GM21367 (cell line): ENCODE results near the gene NCOA6.
A peak's percentile ranks its signal among the peaks of the same experiment; 100 is the strongest.
"Not testable (repeated sequence)": the region's sequence is repeated elsewhere in the genome, so short reads cannot be mapped to it uniquely, and the experiment has no call there.

Experiments
- ATAC-seq: cut with Tn5 transposase; IDR thresholded peaks from one replicate; pipeline ENCODE4 v1.9.1; 2021; ENCODE audit not compliant: unreplicated experiment

The NCOA6 gene

DNA sequence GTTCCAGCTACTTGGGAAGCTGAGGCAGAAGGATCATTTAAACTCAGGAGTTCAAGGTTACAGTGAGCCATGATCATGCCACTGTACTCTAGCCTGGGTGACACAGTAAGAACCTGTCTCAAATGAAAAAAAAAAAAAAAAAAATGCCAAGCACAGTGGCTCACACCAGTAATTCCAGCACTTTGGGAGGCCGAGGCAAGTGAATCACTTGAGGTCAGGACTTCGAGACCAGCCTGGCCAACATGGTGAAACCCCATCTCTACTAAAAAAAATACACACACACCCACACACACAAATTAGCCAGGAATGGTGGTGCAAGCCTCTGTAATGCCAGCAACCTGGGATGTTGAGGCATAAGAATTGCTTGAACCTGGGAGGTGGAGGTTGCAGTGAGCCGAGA, 102.9 kb downstream of the NCOA6 start:
- ATAC-seq, result not testable (repeated sequence)

- ATAC-seq, result no peak
Measured at GRCh38 chr20:34720266-34720665, 105.2 kb downstream of the NCOA6 start.

DNA sequence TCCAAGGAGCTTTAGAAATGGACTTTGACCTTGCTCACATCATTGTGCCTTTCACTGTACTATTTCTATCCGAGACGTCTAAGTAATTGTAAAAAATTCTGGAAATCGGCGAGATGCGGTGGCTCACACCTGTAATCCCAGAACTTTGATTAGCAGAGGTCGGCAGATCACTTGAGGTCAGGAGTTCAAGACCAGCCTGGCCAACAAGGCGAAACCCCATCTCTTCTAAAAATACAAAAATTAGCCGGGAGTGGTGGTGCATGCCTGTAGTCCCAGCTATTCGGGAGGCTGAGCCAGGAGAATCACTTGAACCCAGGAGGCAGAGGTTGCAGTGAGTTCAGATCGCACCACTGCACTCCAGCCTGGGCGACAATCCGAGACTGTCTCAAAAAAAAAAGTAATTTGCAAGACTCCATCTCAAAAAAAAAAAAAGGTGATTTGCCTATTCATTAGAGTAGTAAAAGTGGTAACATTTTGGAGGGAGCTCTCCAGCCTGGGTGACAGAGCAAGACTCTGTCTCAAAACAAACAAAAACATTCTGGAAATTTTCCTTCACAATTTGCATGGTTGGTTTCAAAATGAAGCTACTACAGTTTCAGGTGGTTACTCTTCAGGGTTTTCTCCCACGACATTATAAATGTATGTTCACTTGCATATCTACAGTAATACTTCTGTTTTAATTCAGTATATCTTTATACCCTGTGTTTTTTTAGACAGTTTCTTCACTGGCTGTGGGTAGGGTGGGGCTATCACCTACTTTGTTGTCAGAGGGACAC, 106.0 kb downstream of the NCOA6 start:
- peak; percentile 67 for ATAC-seq

DNA sequence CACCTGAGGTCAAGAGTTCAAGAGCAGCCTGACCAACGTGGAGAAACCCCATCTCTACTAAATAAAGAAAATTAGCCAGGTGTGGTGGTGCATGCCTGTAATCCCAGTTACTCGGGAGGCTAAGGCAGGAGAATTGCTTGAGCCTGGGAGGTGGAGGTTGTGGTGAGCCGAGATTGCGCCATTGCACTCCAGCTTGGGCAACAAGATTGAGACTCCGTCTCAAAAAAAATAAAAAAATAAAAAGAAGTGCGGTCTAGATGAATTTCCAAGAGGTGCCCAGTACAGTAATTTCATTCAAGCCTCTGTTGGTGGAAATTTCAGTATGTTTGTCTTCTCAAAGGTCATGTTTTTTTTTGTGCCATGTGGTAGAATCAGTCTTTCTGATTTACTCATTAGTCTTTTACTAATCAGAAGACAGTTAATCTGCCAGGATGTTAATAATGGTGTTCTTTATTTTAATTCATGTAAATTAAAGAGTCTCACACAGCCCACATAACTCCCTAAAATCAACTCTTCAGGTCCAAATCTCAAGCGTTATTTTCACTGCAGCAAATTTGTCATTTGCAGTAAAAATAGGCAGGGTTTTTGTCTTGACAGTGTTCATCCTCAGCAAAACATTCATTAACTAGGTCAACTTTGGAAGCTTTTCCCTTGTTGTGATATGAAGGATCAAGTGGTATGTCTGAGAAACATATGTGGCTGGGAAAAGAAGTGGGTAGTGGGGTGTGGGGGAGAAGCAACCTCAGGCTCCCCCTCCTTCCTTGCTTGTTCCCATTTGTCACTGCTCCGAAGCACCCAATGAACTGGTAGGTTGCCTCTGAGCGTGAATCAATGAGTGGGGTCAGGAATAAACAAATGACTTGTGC, 108.0 kb downstream of the NCOA6 start:
- ATAC-seq, result no peak

GRCh38 chr20:34716921-34717229, 108.6 kb downstream of the NCOA6 start:
- ATAC-seq, result no peak

GRCh38 chr20:34715384-34715783, 110.1 kb downstream of the NCOA6 start:
- no peak for ATAC-seq

DNA sequence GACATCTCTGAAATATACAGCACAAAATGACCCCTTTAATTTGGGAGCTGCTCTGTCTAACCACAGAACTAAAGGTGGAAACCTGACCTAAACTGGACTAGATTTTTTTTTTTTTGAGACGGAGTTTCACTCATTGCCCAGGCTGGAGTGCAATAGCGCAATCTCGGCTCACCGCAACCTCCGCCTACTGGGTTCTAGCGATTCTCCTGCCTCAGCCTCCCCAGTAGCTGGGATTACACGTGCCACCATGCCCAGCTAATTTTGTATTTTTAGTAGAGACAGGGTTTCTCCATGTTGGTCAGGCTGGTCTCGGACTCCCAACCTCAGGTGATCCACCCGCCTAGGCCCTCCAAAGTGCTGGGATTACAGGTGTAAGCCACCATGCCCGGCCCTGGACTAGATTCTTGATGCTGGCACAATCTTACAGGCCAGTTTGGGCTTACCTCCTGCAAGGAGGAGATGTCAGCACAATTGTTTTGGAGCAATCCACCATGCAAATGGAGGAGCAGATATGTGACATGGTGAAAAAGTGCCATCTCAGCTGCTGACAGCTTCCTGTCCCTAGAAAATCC, 111.4 kb downstream of the NCOA6 start:
- not testable (repeated sequence) for ATAC-seq

DNA sequence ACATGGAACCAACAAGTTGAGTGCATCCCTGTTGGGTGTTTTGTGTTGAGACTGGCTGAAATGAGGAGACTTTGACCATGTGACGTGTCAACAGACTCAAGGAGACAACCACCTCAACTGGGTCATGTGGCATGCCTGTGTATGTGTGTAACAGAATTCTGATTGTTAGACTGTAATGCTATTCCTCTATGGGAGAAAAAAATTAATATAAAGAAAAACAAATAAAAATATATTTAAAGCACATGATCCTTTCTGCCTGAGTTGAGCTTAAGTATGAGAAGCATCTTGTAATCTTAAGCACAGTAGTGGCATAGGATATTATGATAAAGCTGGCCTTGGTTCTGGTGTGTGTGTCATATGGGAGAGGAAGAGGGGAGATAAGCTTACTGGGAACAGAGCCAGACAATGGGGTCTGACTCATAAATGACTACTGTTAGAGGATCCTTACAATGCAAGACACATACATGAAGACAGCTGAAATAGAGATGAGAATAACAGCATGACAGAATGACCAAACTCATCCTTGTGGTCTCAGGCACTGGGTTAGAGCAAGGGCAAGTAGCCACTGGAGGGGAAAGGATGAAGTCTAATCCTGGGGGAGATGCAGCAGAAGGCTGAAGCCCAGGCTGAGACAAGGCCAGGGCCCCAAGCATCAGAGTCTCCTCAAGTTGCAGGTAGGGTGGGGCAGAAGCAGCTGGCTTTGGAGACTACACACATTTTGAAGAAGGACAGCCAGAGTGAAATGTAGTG, 112.1 kb downstream of the NCOA6 start:
- no peak for ATAC-seq

GRCh38 chr20:34712525-34713192, 112.8 kb downstream of the NCOA6 start:
- no peak for ATAC-seq

DNA sequence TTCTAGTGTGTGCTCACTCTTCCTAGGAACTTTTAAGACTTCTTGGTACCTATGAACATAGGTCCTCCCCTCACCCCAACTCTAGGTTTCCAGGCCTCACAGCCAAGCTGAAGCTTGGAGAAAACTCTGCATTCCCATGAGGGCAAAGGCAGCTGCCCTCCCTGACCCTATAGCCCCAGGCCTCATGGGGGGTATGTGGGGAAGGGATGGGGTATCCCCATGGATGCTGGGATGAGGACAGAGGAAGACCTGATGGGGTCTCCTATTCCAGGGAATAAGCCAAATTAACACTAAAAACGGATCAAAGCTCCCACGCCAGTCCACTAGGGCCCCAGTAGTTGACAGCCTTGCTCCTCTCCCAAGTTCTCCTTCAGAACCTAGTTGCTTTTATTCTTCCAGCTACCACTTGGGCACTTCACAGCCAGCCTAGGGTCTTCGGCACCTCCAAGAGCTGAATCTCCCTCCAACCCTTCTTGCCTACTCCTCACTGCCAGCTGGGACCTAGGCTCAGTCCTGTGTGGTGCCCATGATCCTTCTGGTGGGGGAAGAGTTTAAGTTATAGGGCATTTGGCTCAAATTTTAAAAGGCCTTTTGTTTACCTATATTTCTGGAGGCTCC, 113.5 kb downstream of the NCOA6 start:
- ATAC-seq, result no peak

DNA sequence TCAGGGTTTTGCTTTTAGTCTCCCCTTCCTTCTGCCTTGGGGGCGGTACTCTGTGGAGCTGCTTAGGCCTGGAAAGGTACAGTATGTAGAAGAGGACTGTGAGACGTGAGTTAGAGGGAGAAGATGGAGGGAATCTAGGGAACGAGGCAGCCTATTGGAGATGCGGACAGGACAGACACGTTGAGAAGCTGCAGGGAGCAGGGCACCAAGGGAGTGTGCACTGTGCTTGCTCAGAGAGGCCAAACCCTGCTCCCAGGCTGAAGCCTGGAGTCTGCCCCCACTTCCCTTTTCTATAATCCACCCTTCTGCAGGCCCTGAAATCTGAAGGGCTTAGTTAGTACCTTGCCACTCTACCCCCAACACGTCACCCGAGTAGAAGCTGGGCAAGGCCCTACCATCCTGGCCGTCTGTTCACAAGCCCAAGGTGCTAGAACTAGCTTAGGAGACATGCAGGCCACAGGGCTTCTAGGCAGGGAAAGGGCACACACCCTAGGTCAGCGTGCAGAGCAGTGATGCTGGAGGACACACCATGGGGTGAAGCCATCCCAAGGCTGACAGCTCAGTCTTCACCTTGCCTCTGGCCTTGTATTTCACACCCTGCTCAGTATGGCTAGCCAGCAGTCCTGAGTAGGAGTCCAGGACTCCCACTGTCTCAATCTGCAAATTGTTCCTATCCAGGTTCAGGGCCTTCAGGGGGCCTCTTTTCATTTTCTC, 114.4 kb downstream of the NCOA6 start:
- no peak for ATAC-seq

DNA sequence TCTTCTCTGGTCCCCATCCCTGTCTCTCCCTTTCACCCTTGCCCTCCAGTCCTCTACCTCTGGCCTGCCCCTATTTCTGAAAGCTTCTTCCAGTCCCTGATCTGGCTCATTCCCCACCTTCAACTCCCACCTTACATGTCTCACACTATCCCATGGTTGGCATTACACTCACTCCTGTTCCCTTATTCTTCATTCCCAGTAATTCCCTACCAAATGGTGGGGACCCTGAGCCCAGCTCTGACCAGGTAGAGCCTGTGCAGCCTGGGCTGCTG, 114.9 kb downstream of the NCOA6 start:
- no peak for ATAC-seq

DNA sequence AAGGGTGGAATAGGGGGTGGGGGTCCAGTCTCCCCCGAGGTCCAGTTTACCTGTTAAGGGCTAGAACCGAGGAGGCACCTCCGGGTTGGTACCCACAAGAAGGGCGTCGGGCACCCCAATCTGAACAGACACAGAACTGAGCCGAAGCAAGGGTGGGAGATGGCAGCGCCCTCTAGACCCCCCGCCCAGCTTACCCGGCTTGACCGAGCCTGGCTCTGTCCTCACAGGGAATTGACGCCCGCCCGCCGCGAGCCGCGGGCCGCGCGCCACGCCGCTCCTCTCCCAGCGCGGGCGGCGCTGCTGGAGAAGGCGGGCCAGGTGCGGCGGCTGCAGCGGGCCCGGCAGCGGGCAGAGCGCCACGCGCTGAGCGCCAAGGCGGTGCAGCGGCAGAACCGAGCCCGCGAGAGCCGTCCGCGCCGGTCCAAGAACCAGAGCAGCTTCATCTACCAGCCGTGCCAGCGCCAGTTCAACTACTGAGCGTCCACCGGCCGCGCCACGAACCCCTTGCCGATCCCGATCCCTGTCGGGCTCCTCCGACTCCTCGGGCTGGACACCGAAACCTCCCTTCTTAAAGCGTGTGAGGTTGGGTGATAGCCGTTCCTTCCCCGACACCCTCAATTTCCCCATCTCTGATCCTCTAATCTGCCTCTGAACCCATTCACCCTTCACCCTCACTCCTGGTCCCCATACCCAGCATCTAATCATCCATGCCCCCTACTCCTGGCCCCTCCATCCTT, 115.5 kb downstream of the NCOA6 start:
- ATAC-seq, result peak; percentile 27

GRCh38 chr20:34709044-34709830, 116.2 kb downstream of the NCOA6 start:
- ATAC-seq, result peak; percentile 37

GRCh38 chr20:34708621-34709043, 116.8 kb downstream of the NCOA6 start:
- peak; percentile 25 for ATAC-seq

DNA sequence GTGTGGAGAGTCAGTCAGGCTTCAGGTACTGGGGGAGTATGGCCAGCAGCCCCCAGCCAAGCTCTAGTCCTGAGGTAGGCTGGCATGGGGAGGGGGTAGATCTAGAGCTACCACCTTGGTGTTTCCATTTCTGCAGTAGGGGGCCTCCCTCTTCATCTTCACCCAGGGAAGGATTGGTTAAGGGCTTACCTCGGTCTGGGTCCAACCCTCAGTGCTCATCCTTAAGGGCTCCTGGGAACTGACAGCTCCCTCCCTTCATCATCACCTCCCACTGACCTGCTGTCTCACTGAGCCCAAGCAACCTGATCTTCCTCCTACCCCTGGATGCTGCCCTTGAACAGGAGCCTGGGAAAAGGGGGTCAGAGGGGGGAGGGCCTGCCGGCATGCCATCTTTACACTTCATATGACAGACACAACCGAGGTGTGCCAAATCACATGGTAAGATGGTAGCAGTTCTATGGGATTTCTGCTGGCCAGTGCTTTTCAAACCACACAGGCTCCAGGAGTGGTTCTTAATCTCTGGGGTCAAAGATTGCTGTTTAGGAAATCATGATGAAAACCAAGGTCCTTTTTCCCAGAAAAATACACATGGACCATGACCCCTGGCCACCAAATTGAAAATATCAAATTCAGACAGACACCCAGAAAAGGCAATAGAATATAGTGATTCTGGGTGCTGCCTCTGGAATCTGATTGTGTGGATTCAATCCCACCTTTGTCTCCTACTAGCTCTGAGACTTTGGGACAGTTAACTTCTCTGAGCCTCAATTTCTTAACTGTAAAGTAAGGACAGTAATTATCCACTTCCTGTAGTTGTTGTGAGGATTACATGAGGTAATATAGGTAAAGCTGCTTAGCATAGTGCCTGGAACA, 118.3 kb downstream of the NCOA6 start:
- no peak for ATAC-seq

DNA sequence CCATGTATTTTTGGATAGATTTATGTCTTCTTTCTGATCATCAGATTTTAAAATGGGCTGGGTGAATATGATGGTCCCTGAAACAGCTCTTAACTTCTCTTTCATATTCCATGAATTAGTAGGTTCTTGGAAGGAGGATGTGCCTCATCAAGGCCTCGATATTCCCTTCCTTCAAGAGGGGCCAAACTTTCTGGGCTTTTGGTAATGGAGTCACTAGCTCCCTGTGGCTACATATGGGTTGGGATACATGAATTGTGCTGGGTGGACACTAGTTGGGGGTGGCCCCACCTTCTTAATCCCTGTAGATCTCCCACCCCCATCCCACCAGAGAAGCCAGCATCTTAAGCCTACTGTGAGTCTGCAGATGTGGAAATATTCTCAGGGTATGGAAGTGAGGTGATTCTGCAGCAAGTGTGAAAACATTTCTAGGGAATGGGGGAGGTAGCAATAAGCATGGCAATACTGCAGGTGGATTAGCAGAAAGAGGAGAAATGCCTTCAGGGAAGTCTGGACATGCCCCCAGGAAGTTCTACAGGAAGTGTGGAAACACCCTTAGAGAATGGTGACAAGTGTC, 119.1 kb downstream of the NCOA6 start:
- ATAC-seq, result no peak
